NOMO-1 treated with dmso at 0.1 percent for 144 hours (cell line): ENCODE measurements around the gene TMEM14A.

ENCODE experiments used
- DNase-seq: peaks from one replicate; lab custom pipeline; 2025; ENCODE audit not compliant: unreplicated experiment; lab: John Stamatoyannopoulos, UW

TMEM14A gene, protein sequence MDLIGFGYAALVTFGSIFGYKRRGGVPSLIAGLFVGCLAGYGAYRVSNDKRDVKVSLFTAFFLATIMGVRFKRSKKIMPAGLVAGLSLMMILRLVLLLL

DNA sequence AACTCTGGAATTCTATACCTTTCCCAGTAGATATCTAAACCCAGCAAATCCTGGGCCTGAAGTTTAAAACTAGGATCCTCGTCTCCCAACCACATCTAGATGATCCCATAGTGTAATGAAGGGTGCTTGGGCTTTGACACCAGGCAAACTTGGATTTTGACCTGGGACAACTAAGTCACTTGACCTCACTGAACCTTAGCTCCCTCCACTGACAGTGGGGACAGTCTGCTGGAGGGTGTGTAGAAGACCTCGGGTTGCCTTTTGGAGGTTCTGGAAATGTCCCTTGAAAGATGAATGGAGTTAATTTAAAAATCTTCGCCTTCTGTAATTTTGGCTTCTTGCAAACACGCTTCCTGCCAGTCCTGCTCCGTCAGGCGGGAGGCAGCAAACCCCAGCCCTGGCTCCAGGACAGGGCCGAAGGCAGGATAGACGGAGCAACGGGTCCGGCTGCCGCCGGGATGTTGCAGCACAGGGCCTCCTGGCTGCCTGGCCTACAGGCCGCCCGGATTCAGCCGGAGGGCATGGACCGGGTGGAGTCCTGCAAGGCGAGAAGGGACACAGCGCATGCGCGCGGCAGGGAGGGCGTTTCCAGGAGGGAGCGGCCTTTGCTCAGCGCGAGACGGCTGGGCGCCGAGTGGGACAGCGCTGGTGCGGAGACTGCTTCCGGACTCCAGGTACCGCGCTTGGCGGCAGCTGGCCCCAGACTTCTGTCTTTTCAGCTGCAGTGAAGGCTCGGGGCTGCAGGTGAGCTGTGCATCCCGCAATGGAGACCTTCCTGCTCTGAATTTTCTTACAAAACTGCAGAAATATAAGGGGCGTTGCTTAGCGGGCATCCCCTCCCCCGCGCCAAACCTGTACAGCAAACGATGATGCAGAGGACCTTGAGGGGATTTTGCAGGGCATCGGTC is at the start of gene TMEM14A:
TMEM14A (plus strand) TSS at position 612 of the 908 bp plus-strand sequence. CDS start 5,990 bp downstream, outside the sequence.
- DNase-seq, result peak; percentile 85

DNA sequence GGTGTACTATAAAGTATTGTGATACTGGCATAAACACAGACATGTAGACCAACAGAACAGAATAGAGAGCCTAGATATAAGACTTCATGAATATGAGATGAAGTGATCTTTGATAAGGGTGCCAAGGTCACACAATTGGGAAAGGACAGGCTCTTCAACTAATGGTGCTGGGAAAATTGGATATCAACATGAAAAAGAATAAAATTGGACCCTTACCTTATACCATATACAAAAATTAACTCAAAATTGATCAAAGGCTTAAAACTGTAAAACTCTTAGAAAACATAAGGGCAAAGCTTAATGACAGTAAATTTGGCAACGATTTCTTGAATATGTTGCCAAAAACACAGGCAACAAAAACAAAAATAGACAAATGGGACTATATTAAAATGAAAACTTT is 49.3 kb upstream of the TMEM14A start:
- no peak for DNase-seq

DNA sequence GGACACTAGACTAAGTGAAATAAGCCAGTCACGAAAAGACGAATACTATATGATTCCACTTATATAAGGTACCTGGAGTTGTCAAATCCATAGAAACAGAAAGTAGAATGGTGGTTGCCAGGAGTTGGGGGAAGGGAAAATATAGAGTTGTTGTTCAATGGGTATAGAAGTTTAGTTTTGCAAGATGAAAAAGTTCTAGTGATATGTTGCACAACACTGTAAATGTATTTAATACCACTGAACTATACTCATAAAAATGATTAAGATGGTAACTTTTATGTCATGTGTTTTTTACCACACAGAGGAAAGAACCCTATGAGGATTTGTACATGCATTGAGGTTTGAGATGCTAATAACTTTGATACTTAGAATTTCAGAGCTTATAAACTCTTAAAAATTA is 48.1 kb upstream of the TMEM14A start:
- no peak for DNase-seq

DNA sequence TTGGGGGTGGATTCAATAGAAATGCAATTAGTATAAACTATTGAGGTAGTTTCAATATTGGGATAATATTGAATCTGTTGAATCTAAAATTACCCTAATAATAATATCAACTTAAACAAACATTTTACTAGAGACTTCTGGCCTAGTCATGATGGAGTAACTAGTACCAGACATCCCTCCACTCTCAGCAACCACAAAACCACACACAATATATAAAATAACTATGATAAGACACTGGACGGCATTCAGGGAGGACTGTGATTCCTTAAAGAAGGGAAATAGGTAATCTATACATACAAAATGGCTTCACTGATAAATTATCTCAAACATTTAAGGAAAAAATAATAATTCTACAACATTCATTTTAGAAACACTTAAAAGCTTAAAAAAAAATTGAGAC is 38.9 kb upstream of the TMEM14A start:
- no peak for DNase-seq

DNA sequence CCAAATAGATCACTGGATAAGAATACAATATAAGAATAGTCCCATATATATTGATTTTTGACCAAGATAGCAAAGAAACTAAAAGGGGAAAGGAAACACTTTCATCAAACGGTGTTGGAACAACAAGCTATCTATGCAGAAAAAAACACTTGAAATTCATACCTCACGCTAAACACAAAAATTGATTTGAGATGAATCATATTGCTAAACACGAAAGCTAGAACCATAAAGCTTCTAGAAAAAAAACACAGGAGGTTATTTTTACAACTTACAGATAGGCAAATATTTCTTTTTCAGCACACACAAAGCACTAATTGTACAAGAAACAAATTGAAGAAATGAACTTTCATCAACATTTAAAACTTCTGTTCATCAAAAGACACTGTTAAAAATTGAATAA is 36.7 kb upstream of the TMEM14A start:
- no peak for DNase-seq

DNA sequence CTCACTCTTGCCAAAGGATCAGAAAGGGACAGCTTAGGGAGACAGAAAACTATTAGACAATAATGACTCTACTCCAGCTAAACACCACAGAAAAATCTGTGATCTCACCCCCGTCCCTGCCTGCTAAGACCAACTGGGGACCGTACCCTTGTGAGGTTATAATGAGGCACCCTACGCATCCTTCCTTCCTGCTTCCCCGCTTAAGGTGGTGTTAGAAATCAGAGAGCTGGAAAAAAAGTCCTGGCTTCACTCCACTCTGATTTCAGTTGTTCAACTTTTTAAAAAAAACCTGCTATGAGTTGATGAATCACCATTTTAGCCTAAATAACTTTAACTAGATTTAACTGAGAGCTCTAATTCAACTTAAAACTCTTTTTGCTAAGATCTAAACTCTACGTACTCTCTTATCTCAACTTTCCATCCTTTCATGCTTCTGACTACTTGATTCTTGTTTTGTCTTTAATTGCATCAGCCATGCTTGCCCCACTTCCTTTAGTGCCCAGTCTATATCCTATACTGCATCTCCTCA is 35.8 kb upstream of the TMEM14A start:
- no peak for DNase-seq

DNA sequence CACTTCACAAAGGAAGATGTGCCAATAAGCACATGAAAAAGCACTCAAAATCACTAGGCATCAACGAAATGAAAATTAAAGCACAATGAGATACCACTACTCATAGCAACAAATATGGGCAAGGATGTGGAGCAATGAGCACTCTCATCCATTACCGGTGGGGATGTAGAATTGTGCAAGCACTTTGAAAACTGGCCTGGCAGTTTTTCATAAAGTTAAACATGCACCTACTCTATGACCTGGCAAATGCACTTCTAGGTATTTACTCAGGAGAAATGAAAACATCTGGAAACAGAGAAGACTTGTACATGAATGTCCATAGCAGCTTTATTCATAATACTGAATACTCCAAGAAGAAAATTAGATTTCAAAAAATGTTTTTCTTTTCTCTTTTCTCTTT is 34.1 kb upstream of the TMEM14A start:
- no peak for DNase-seq

DNA sequence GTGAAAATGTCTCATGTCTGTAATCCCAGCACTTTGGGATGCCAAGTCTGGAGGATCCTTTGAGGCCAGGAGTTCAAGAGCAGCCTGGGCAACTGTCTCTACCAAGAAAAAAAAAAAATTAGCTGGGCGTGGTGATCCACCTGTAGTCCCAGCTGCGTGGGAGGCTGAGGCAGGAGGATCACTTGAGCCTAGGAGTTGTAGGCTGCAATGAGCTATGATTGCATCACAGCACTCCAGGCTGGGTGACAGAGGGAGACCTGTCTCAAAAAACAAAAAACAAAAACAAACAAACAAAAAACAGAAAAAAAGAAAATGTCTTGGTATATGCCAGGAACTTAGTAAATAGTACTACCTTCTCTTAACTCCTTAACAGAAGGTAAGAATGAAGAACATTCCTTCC is 31.4 kb upstream of the TMEM14A start:
- no peak for DNase-seq

DNA sequence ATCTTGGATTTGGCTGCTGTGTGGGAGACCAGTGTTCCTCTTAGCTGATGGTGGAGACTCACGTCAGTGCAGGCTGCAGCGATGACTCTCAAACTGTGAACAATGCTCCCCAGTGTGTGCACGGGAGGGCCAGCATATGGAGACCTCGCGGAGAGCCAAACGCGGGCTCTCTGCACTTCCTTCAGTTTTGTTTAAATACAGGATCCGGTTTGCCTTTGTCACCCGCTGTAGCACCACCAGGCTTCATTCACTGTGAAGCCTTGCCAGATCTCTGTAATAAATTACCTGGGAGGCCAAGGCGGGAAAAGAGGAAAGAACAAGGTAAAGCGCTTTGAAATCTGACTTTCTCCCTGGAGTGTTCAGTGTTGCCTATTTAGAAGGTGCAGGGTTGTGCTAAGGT is 30.7 kb upstream of the TMEM14A start:
- no peak for DNase-seq

DNA sequence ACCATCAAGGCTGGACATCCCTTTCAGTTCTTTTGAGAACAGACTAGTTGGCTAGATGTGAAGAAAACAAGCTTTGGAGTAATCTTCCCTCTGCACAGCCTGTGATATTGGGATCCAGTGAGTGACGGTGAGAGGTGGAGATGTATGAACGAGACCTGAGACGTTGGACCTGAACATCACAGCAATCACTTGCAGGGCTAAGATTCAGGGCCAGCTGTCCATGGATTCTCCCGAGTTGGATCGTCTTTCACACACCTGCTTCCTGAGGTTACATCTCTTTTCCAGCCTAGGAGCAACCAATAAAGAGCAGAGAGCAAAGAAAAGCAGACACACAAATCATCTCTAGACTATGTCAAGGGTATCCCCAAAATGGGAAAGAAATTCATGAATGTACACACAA is 30.0 kb upstream of the TMEM14A start:
- DNase-seq, result no peak

DNA sequence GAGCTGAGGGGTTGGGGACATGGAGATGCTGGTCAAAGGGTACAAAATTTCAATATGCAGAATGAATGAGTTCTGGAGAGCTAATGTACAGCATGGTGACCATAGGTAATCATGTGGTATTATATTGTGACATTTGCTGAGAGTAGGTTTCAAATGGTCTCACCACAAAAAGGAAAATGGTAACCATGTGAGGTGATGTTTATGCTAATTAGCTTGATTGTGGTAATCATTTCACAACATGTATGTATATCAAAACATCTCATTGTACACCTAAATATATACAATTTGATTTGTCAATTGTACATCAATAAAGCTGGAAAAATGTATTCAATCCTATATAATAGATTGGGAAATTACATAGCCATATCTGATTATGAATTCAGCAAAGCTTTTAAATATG is 29.5 kb upstream of the TMEM14A start:
- no peak for DNase-seq

DNA sequence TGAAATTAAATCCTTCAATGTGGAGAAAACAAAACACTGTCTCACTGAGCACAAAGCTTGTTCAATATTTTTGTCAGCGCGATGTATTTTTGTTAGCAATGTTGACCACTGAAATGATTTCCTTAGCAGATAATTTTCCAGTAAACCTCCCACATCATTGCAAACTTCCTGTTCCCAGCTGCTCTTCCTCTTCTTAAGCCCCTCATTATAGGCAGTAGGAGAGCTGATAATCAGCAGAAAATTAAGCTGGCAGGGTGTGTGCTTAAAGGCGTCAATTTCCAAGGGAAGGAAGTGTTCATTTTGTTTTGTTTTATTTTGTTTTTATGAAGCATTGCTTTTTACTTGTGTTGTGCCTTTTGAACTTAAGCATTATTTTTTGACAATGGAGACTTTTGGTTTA is 29.1 kb upstream of the TMEM14A start:
- no peak for DNase-seq

DNA sequence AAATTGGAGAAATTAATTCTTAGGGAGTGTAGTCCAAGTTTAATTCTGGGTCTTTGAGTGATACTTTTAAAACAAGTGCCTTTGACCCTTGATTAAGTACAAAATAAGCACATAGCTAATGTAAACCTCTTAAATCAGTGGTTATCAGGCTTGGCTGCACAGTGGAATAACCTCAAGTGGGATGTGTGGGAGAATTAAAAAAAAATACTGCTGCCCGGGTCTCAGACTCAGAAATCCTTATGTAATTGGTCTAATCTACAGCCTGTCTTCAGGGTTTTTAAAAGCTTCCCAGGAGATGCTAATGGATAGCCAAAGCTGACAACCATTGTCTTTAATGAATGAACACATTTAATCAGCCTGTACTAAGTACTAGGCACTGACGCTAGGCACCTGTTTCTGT is 28.5 kb upstream of the TMEM14A start:
- DNase-seq, result no peak

DNA sequence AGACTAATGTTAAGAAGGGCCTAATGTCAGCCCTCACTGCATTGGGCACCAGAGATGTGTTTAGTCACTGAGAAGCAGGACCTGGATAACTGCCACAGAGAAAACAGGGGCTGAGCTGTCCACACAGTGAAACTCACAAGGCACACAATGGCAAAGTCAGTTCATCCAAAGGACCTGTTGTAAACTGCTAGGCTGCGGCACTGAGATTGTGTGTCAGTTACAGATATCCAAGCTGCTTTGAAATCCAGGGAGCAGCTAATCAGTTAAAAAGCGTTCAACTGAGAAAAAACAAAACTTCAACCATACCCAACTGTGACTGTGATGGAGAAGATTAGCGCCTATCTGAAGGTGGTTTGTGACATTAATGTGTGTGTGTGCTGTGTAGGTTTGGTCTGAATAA is 27.8 kb upstream of the TMEM14A start:
- DNase-seq, result no peak

DNA sequence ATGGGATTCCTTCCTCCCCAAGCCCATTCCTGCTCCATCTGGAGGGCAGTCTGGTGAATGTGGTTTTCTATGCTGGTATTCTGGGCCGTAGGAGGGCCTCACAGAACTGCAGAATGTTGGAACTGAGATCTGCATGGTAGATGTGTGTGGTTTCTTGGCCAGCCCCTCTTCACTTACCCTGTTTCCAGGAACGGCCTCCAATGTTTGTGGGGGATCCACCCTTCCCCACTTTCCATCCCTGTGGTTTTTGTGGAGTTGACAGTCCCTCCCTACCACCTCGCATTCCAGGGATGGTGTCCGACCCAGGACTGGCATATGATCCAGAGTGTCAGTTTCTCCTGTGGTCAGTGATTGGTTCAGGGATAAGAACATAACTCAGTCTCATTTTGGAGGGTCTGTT is 26.7 kb upstream of the TMEM14A start:
- DNase-seq, result no peak

DNA sequence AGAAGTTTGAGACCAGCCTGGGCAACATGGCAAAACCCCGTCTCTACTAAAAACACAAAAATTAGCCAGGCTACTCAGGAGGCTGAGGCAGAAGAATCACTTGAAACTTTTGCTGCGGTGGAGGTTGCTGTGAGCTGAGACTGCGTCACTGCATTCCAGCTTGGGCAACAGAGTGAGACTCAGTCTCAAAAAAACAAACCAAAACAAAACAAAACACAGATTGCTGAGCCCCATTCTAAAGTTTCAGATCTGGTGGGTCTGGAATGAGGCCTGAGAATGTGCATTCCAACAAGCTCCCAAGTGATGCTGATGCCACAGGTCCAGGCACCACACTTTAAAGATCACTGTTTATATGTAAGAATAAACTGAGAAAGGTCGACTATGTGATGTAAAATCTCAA is 24.9 kb upstream of the TMEM14A start:
- DNase-seq, result no peak

DNA sequence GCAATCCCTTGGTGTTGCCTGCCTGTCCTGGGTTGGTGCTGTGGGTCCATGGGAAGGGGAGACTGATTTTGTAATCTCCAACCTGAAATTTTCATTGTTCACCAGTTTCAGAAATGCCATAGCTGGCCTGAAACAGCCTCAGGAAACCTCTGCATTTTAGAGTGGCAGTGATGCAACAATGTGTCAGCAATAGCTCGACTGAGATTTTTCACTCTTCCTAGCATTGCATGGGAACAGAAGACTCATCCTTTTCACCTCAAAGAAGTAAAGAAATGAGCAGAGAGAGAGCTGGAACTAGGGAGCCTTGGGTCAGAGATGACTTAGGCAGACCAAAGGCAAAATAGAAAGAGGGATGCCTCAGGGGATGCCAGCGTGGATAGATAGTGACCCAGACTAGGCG is 23.7 kb upstream of the TMEM14A start:
- no peak for DNase-seq

DNA sequence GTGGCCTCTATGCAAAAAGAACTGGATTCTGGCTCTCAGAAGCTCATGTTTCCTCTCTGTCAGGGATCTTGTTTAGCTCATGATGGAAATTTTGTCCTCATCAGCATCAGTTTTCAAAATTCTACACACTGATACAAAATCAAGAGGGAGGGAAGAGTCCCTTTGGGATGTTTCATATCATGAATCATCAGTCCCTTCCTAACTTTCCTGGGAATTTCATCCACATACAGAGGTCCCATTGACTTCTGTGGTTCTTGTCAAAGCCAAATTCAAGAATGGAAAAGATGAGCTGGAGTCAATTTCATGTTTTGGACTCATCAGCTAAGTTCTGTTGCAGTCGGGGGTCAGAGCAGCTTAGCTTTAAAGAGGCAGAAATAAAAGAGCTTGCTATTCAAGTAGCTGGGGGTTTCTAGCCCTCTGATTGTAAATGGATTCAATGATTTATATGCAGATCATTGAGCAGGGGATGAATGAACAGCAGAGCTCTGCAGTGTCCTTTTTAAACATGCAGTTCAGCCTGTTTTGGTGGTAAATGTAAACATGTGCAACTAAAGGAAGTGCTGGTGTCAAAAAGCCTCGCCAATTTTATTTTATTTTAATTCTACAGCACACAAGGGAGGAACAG is 21.3 kb upstream of the TMEM14A start:
- no peak for DNase-seq

DNA sequence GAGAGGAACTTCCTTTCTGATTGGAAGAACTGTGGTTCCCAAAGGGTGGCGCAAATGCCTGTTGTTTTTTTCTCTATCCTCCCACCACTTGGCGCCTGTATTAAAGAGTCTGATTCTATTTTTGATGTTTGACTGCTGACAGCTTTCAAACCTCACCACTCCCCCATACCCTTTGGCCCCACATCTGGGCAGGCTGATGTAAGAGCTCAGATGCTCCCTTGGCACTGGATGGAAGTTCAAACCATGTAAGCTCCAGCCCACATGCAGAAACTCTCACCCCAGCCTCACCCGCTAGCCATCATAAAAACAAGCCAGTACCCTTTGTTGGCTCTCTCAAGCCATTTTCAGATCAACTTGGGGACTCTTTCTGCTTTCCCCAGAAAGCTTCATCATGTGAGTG is 20.0 kb upstream of the TMEM14A start:
- no peak for DNase-seq

DNA sequence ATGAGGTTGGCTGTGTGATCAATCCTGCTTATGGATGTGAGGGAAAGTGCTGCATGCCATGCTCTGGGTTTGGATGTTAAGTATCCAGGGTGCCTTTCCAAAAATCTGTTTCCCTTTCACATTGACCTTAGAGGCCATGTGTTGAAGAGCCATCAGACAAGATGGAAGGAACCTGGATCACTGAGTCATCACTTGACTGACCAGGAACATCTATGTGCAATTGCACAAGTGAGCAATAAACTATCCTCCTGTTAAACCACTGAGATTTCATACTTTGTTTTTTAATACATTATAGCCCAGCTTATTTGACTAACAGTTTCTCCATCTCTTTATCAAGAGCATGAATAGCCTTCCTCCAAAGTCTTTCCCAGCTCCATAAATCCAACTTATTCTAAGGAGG is 17.8 kb upstream of the TMEM14A start:
- no peak for DNase-seq

DNA sequence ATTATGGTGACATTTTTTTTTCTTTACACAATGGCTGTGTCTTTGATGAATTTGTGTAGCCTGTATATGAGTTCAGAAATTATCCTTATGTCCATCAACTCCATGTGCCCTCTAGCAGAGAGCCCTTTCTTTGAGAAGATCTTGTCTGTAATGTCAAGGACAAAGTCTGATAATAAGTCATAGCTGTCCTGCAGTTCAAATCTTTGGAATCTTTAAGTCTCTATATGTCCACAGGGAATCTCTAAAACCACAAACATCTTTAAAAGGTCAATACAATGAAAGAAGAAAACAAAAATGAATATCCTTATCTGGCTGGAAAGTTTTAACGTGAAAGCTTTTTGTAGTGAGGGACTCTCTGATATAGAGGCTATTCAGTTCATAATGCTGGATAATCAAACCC is 16.9 kb upstream of the TMEM14A start:
- no peak for DNase-seq

DNA sequence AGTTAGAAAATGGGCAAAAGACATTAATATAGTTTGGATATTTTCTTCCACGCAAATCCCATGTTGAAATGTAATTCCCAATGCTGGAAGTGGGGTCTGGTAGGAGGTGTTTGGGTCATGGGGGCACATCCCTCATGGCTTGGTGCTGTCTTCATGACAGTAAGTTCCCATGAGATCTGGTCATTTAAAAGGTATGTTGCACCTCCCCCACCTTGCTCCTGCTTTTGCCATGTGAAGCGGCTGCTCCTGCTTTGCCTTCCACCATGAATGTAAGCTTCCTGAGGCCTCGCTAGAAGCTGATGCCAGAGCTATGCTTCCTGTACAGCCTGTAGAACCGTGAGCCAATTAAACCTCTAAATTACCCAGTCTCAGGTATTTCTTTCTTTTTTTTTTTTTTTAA is 16.3 kb upstream of the TMEM14A start:
- no peak for DNase-seq
